ENCODE measurements around the gene FGF19. TPM values are rescaled to one million over a fixed set of nuclear protein-coding genes. Genes with fewer than 3 reads are reported as not detected.
A peak's percentile ranks its signal among the peaks of the same experiment; 100 is the strongest.

Gene FGF19
- polyA plus RNA-seq, 3 donors = 0.19 to 1.5 (median 1.3) TPM

- DNase-seq (ENCODE audit: low read depth in 3 of 3, low spot score in 2 of 3) = no peak
Observed at GRCh38 chr11:69674267-69674885, 29.4 kb downstream of the FGF19 start.

GRCh38 chr11:69671734-69672465, 31.9 kb downstream of the FGF19 start:
- DNase-seq (ENCODE audit: low read depth in 3 of 3, low spot score in 2 of 3) = no peak

DNA sequence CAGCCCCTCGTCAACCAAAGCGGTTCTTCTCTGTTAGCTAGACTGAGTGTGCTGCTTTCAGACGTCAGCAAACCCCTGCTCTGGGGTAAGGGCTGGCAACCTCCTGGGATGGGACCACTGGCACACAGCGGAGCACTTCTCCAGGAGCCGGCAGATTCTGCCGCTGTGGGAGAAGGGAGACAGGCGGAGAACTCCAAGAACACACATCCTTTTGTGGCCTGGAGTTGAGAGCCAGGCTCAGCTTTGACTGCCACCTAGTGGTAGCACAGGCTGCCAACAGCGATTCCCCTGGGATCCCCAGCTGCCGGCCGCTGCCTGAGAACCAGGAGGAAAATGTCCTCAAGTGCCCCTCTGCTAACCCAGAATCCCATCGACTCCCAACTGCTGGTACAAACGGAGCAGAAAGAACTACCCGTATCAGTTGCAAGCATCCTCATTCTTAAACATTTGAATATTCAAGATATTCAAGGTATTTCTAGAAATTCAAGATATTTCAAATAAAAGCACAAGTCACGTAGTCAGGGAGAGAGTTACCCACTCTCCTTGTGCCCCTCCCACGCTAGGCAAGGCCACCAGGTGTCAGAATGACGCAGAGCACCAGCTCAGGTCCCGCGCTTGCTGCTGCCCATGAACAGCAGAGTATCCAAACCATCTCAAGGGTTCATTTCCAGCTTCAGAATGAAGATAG, 33.5 kb downstream of the FGF19 start:
- DNase-seq (ENCODE audit: low read depth in 3 of 3, low spot score in 2 of 3) = peak in 2 of 3 donors; percentile 77 to 78

GRCh38 chr11:69669486-69669885, 34.3 kb downstream of the FGF19 start:
- DNase-seq (ENCODE audit: low read depth in 3 of 3, low spot score in 2 of 3) = no peak

DNA sequence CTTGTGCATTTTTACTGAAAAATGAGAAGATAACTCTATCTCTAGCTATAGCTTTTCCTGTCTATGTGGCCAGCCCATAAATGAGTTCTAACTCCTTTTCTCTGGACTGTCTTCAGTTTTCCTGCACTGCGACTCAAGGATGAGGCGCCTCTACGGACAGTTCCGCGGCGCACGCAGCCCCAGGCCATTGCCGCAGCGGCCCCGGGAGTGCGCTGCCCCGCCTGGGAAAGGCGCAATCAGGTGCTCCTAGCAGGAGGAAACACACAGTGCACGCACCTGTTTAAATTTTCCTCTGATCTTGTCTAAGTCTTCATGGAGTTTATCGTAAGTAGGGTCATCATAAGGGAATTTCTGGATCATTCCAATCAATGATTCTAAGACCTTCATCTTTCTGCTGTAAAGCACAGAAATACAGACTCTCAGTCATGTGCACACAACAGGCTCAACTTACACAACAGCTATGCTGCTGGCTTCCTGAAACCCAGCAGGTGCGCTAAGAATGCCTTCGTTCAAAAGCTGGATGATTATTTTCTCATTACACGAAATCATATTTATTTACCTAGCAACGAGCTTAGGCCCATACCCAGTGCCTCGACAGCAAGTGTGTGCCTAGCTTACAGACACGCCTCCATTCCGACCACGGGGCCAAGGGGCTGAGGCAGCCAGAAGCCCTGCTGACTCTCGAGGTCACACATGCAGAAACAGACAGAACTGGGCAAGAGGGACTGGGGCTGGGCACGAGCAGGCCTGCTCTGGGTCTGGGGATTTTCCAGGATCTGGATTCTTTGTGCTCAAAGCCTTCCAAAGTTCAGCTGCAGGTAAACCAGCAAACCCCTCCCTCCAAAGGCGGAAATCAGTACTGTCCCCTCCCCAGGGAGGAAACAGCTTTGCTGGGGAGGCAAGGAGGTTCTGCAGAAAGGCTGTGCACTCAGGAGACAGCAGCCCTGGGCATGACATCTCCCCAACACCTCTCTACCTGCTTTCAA, 35.9 kb downstream of the FGF19 start:
- no peak for DNase-seq (ENCODE audit: low read depth in 3 of 3, low spot score in 2 of 3)

- no peak for DNase-seq (ENCODE audit: low read depth in 3 of 3, low spot score in 2 of 3)
Observed at GRCh38 chr11:69666752-69667536, 36.9 kb downstream of the FGF19 start.

GRCh38 chr11:69666261-69666660, 37.6 kb downstream of the FGF19 start:
- DNase-seq (ENCODE audit: low read depth in 3 of 3, low spot score in 2 of 3) = no peak

DNA sequence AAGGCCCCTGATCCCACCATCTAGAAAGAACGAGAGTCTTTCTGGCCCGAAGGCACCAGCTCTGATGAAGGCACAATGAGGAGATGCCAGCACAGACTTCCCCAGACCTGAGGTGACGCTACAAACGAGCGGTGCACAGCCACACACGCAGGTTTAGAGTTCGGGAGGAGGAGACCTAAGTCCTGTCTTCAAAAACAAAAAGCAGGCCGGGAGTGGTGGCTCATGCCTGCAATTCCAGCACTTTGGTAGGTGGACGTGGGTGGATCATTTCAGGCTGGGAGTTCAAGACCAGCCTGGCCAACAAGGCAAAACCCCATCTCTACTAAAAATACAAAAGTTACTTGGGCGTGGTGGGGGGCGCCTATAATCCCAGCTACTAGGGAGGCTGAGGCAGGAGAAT, 38.2 kb downstream of the FGF19 start:
- DNase-seq (ENCODE audit: low read depth in 3 of 3, low spot score in 2 of 3) = no peak

- no peak for DNase-seq (ENCODE audit: low read depth in 3 of 3, low spot score in 2 of 3)
Observed at GRCh38 chr11:69664901-69665300, 38.9 kb downstream of the FGF19 start.

DNA sequence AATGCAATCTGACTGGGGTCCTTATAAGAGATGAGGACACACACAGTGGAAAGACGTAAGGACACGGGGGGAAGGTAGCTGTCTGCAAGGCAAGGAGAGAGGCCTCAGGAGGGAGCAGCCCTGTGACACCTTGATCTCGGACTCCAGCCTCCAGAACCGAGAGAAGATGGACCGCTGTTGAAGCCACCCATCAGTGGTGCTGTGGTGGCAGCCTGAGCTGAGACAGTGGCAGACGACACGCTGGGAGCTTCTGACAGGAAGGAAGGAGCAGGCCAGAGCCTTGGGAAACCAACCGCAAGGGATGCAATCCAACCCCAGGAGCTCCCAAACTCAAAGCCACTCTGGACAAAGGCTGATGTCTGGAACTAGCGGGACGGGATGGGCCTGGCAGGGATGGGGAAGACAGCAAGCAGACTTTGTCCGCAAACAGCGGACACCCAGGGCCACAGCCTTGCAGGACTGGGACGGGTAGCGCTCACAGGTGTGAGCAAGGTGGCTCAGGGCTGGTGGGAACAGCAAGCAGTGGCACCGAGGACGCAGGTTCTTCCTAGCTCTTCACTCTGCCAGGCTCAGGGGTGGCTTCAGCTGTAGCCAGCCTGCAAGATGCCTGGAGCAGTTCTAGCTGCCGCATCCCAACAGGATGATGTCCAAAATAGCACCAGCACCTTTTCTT, 39.6 kb downstream of the FGF19 start:
- no peak for DNase-seq (ENCODE audit: low read depth in 3 of 3, low spot score in 2 of 3)

DNA sequence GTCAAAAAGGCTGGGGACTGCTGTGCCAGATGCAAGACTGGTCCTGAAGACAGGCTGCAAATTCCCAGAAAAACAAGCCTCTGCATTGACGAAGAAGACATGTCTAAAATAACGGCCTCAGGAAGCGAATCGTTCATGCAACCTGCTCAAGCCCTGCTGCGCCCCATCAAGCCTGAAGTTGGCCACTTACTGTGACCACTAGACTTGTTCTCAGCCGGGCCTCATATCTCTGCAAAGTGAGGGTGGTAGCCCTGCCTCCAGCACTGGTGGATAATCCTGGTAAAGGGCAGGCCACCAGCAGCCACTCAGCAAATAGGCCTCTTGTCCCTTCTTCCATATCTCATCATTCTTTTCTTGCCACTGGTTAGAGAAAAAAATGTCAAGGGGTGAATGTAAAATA, 40.5 kb downstream of the FGF19 start:
- no peak for DNase-seq (ENCODE audit: low read depth in 3 of 3, low spot score in 2 of 3)

- DNase-seq (ENCODE audit: low read depth in 3 of 3, low spot score in 2 of 3) = no peak
Observed at GRCh38 chr11:69662806-69663205, 41.0 kb downstream of the FGF19 start.

DNA sequence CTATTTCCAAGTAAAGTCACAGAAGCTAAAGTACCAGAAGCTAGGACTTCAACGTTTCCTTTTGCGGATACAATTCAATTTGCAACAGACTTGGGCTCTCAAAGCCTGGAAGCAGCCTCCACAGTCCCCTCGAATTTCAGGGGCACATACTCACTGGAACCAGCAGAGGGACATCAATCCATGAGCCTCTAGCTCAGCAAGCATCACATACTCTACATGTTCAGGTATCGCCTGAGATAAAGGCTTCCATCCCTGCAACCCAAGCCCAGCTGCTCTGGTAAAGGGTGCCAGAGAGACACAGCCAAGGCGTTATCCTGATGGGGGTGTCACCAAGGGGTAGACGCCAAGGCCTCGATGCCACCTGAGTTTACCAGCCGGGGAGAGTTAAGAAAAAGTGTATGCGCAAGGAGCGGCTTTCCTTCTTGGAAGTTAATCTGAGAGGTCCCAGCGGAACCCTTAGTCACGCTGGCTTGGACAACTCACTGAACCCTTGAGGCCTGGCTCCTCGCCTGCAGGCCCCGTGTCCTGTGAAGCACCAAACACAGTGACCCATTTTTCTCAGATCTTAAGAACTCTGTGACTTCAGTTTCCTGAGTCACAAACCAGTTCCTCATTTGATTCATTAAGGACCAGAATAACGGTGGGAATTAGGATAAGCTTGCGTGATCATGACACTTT, 41.7 kb downstream of the FGF19 start:
- DNase-seq (ENCODE audit: low read depth in 3 of 3, low spot score in 2 of 3) = no peak

DNA sequence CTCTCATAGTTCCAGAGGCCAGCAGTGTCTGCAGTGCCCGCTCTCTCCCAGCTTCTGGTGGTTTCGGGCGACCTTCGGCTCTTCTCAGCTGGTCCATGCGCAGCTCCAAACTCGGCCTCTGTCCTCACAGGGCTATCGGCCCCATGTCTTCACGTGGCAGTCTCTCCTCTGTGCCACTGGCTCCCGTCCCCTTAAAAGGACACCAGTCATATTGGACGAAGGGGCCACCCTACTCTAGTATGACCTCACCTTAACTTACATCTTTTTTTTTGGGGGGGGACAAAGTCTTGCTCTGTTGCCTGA, 42.5 kb downstream of the FGF19 start:
- DNase-seq (ENCODE audit: low read depth in 3 of 3, low spot score in 2 of 3) = no peak

- DNase-seq (ENCODE audit: low read depth in 3 of 3, low spot score in 2 of 3) = no peak
Observed at GRCh38 chr11:69660001-69660500, 43.8 kb downstream of the FGF19 start.

DNA sequence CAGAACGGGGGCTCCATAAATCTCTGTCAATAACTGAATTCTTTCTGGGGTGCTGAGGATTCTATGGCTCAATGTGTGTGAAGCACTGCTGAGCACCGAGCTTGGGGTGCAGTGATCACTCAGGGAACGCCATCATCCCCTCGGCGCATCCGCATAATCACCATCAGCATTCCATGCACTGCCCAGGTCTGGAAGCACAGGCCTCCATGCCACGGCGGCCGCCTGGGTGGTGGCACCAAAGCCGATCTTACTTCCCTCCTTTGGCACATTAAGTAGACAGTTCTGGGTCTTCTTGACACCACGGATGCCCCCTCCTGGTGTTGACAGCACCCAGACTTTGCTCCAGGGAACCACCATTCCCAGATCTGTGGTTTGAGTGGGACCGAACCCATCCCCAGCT, 44.2 kb downstream of the FGF19 start:
- no peak for DNase-seq (ENCODE audit: low read depth in 3 of 3, low spot score in 2 of 3)

GRCh38 chr11:69658626-69659450, 45.0 kb downstream of the FGF19 start:
- no peak for DNase-seq (ENCODE audit: low read depth in 3 of 3, low spot score in 2 of 3)
